Endothelial cell of umbilical vein (primary cell): Measurements from ENCODE around the gene PSENEN. TPM values are rescaled to one million over a fixed set of nuclear protein-coding genes. Genes with fewer than 3 reads are reported as not detected.
A peak's percentile ranks its signal among the peaks of the same experiment; 100 is the strongest.

ENCODE experiments used
- BruUV-seq: library from RNA; stranded (reverse); fragments of 400-500 nt; replicated peaks from 2 replicates; lab custom pipeline; 2021; lab: Mats Ljungman, UMichigan
- CTCF ChIA-PET: fragments of 300-600, 350-600 bp; sonication (Branson Sonifier 250); formaldehyde crosslinking; loops from one replicate; lab custom pipeline; 2021; ENCODE audit warnings: antibody characterized with exemption, inconsistent platforms; lab: Charles Lee
- POLR2A ChIA-PET: fragments of 300-600, 350-600 bp; sonication (Branson Sonifier 250); formaldehyde crosslinking; loops from one replicate; lab custom pipeline; 2021; ENCODE audit warnings: antibody characterized with exemption, inconsistent platforms; lab: Charles Lee
- DNase-seq: peaks from one replicate; pipeline ENCODE4 v3.0.0-alpha.2; 2011; ENCODE audit warnings: low read depth, low spot score
- FAIRE-seq: peaks from 2 replicates; lab custom pipeline; 2011; peaks lifted over from hg19 to GRCh38; lab: Jason Lieb, UNC
- H2AFZ ChIP-seq: 2 replicates; pipeline ENCODE4 v1.6.0; 2012; ENCODE audit warnings: low read depth, low read length, control low read depth, inconsistent platforms
- H3K27ac ChIP-seq: 2 replicates; pipeline ENCODE4 v1.5.1; 2011; ENCODE audit warnings: low read depth, mild to moderate bottlenecking, control low read depth, low read length, moderate library complexity; ENCODE audit not compliant: insufficient read depth
- H3K27me3 ChIP-seq, 2 experiments: 2 replicates each; pipeline versions ENCODE4 v1.6.0 to v1.6.1; 2011; ENCODE audit warnings: low read length in 2 of 2, mixed read lengths in 1 of 2; ENCODE audit not compliant: control insufficient read depth in 2 of 2, insufficient read depth in 2 of 2
- H3K36me3 ChIP-seq, 2 experiments: 2 replicates in 1 of 2; 3 replicates in 1 of 2; pipeline ENCODE4 v1.5.1; 2011; ENCODE audit warnings: low read length in 2 of 2, mild to moderate bottlenecking in 1 of 2, moderate library complexity in 1 of 2; ENCODE audit not compliant: control insufficient read depth in 2 of 2, insufficient read depth in 2 of 2; ENCODE audit errors: extremely low read depth in 1 of 2
- H3K4me1 ChIP-seq: 3 replicates; pipeline ENCODE4 v1.5.1; 2011; ENCODE audit warnings: mild to moderate bottlenecking, low read length; ENCODE audit not compliant: control insufficient read depth, insufficient read depth; ENCODE audit errors: extremely low read depth
- H3K4me2 ChIP-seq: 2 replicates; pipeline ENCODE4 v1.6.1; 2011; ENCODE audit warnings: low read length, control low read depth, mixed read lengths; ENCODE audit not compliant: insufficient read depth
- H3K4me3 ChIP-seq, 3 experiments: fragments of 200-600 bp in 1 of 3; sonication (generic), shearing (Covaris generic) in 1 of 3; replicated peaks in 1 of 3; 2 replicates each; pipeline ENCODE4 v1.5.1; 2011 to 2016; ENCODE audit warnings: control low read depth in 3 of 3, low read length in 3 of 3, mild to moderate bottlenecking in 2 of 3, inconsistent platforms in 1 of 3, low read depth in 1 of 3, moderate library complexity in 1 of 3; ENCODE audit not compliant: insufficient read depth in 1 of 3
- H3K79me2 ChIP-seq: 2 replicates; pipeline ENCODE4 v1.6.0; 2012; ENCODE audit warnings: low read length, inconsistent platforms; ENCODE audit not compliant: control insufficient read depth, insufficient read depth
- H3K9ac ChIP-seq: replicated peaks from 2 replicates; pipeline ENCODE3; 2011; ENCODE audit warnings: low read length, control low read depth; ENCODE audit not compliant: insufficient read depth; ENCODE audit errors: extremely low read depth
- H3K9me1 ChIP-seq: replicated peaks from 3 replicates; pipeline ENCODE4 v1.6.0; 2011; ENCODE audit warnings: mild to moderate bottlenecking, low read length; ENCODE audit not compliant: control insufficient read depth, insufficient read depth; ENCODE audit errors: extremely low read depth
- H3K9me3 ChIP-seq: replicated peaks from 2 replicates; pipeline ENCODE4 v1.5.1; 2012; ENCODE audit warnings: low read length, inconsistent platforms; ENCODE audit not compliant: control insufficient read depth, insufficient read depth
- H4K20me1 ChIP-seq: replicated peaks from 2 replicates; pipeline ENCODE3; 2011; ENCODE audit warnings: mild to moderate bottlenecking, low read length; ENCODE audit not compliant: control insufficient read depth, insufficient read depth; ENCODE audit errors: extremely low read depth
- EZH2 ChIP-seq: IDR thresholded peaks from 2 replicates; pipeline ENCODE4 v1.6.1; 2012; ENCODE audit warnings: borderline replicate concordance, low read depth, mild to moderate bottlenecking, moderate library complexity, low read length, inconsistent platforms; ENCODE audit not compliant: severe bottlenecking
- FOS ChIP-seq: IDR thresholded peaks from 2 replicates; pipeline ENCODE4 v1.6.1; 2011; ENCODE audit warnings: mild to moderate bottlenecking, low read length, moderate library complexity, borderline replicate concordance; ENCODE audit not compliant: insufficient read depth
- GATA2 ChIP-seq: IDR thresholded peaks from 2 replicates; pipeline ENCODE4 v1.7.0; 2011; ENCODE audit warnings: low read depth, mild to moderate bottlenecking, moderate library complexity, mixed read lengths, low read length; ENCODE audit not compliant: insufficient read length, insufficient read depth
- JUN ChIP-seq: IDR thresholded peaks from 2 replicates; pipeline ENCODE4 v1.6.1; 2011; ENCODE audit warnings: borderline replicate concordance, low read depth; ENCODE audit not compliant: insufficient read length, insufficient read depth
- MYC ChIP-seq: IDR thresholded peaks from one replicate; pipeline ENCODE4 v1.6.1; 2011; ENCODE audit warnings: mild to moderate bottlenecking, low read depth, low read length
- POLR2A ChIP-seq: IDR thresholded peaks from 2 replicates; pipeline ENCODE4 v1.6.1; 2012; ENCODE audit warnings: low read depth, mild to moderate bottlenecking, control low read depth, low read length
- POLR2AphosphoS5 ChIP-seq: IDR thresholded peaks from 2 replicates; pipeline ENCODE4 v1.6.1; 2012; ENCODE audit warnings: low read depth, mild to moderate bottlenecking, control low read depth, low read length, moderate library complexity; ENCODE audit not compliant: insufficient read depth
- dilution Hi-C: fragments of 300-500 bp; cut with MboI; formaldehyde crosslinking; loops from one replicate; pipeline ENCODE4 v1.15.0; 2019; ENCODE audit warnings: low sequenced_read_pairs; ENCODE audit not compliant: extremely low pct_ligation_motif_present
- intact Hi-C: fragments of 100-400 bp; cut with micrococcal nuclease; formaldehyde crosslinking; loops from one replicate; pipeline ENCODE4 v1.10.0; 2022
- polyA plus RNA-seq, 4 experiments: library from polyadenylated mRNA; depleted of rRNA in 3 of 4; stranded (reverse) in 3 of 4; unstranded in 1 of 4; fragments of >200 nt; gene quantifications; 2 replicates each; pipeline versions ENCODE4 v1.2.1 to v1.2.3, GENCODE V29; 2011 to 2012; ENCODE audit warnings: missing spikeins in 1 of 4
- total RNA-seq: library from RNA; stranded (reverse); gene quantifications from 2 replicates; pipeline ENCODE4 v1.2.3, GENCODE V29; 2021
- TF ChIP-seq, protein P1 (sequence below), 2 donors: IDR thresholded peaks; 1 replicate in 1 of 2; 2 replicates in 1 of 2; pipeline ENCODE4 v1.5.1; 2011; ENCODE audit warnings: low read length in 2 of 2, mild to moderate bottlenecking in 2 of 2, moderate library complexity in 2 of 2, control low read depth in 1 of 2, inconsistent platforms in 1 of 2, low read depth in 1 of 2; ENCODE audit not compliant: insufficient read depth in 1 of 2; ENCODE audit errors: extremely low read depth in 1 of 2

PSENEN gene
- total and polyA plus RNA-seq, 2 donors (not counting 3 experiments of a cell fraction or from before 2014, with no cell fraction given) = 60.0 to 70.1 TPM

DNA sequence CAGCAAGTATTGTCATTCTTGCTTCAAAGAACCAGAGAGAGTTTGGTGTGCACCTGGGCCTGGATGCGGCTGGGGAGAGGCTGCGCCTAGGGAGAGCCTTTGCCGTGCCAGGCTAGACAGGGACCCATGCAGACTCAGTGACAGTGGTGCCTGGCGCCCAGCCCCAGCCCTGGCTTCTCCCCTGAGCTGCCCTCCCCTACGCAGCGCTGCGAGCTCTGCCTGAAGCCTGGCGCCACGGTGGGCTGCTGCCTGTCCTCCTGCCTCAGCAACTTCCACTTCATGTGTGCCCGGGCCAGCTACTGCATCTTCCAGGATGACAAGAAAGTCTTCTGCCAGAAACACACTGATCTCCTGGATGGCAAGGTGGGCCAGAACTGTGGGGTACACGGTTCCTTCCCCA is 15.7 kb upstream of the PSENEN start:
- TF ChIP-seq MYC (no peak), POLR2A (no peak), JUN (no peak), POLR2AphosphoS5 (no peak), GATA2 (no peak), FOS (no peak)
- TF ChIP-seq, protein P1, sequence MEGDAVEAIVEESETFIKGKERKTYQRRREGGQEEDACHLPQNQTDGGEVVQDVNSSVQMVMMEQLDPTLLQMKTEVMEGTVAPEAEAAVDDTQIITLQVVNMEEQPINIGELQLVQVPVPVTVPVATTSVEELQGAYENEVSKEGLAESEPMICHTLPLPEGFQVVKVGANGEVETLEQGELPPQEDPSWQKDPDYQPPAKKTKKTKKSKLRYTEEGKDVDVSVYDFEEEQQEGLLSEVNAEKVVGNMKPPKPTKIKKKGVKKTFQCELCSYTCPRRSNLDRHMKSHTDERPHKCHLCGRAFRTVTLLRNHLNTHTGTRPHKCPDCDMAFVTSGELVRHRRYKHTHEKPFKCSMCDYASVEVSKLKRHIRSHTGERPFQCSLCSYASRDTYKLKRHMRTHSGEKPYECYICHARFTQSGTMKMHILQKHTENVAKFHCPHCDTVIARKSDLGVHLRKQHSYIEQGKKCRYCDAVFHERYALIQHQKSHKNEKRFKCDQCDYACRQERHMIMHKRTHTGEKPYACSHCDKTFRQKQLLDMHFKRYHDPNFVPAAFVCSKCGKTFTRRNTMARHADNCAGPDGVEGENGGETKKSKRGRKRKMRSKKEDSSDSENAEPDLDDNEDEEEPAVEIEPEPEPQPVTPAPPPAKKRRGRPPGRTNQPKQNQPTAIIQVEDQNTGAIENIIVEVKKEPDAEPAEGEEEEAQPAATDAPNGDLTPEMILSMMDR (IDR thresholded peaks at IDR 0.05; ENCODE audit: extremely low read depth in 1 of 2, insufficient read depth in 1 of 2, low read depth in 1 of 2, low read length in 2 of 2) = no peak
- no peak overlapping the region for H3K4me2 ChIP-seq
- dilution Hi-C loops (no loop called here), intact Hi-C loops (no loop called here)
- H3K9me1 ChIP-seq = no peaks in the 10 kb centered on the region
- H3K79me2 ChIP-seq = no peaks in the 10 kb centered on the region
- H3K36me3 ChIP-seq = peaks cover 23 to 76% of the 10 kb centered on the region in 2 experiments
- H3K4me1 ChIP-seq = no peaks in the 10 kb centered on the region
- no peaks in the 10 kb centered on the region for H4K20me1 ChIP-seq
- no peak overlapping the region for H3K4me3 ChIP-seq
- DNase-seq (no peak), FAIRE-seq (no peak)
- no peak overlapping the region for H3K9ac ChIP-seq
- no TSS peak for BruUV-seq
- no peaks in the 10 kb centered on the region for H3K9me3 ChIP-seq
- ChIA-PET CTCF (no interaction called here), POLR2A (no interaction called here)
- no peak overlapping the region for H3K27ac ChIP-seq
- no peak overlapping the region for H2AFZ ChIP-seq
- no peaks in the 10 kb centered on the region for H3K27me3 ChIP-seq

DNA sequence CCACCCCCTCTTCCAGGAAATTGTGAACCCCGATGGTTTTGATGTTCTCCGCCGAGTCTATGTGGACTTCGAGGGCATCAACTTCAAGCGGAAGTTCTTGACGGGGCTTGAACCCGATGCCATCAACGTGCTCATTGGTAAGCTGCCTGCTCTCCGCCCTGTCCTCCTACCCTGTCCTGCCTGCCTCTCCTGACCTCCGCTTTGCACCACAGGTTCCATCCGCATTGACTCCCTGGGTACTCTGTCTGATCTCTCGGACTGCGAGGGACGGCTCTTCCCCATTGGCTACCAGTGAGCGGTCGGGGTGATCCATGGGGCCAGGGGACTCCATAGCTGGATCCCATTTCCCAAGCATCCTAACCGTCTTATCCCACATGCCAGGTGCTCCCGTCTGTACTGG is 15.1 kb upstream of the PSENEN start:
- POLR2A ChIA-PET = no interaction called here
- dilution Hi-C loops (no loop called here), intact Hi-C loops (no loop called here)
- no peak for FAIRE-seq
- no peaks in the 10 kb centered on the region for H3K79me2 ChIP-seq
- no peaks in the 10 kb centered on the region for H3K9me3 ChIP-seq
- H3K36me3 ChIP-seq = peaks cover 20 to 76% of the 10 kb centered on the region in 2 experiments
- no peaks in the 10 kb centered on the region for H3K27me3 ChIP-seq
- no peak overlapping the region for H2AFZ ChIP-seq
- no peak for DNase-seq
- TSS peak; percentile 4 for BruUV-seq
- no peaks in the 10 kb centered on the region for H3K4me1 ChIP-seq
- H3K27ac ChIP-seq = no peak overlapping the region
- no peak overlapping the region for H3K4me3 ChIP-seq
- H3K9me1 ChIP-seq = no peaks in the 10 kb centered on the region
- TF ChIP-seq EZH2 (no peak), GATA2 (no peak)
- H3K9ac ChIP-seq = no peak overlapping the region
- H4K20me1 ChIP-seq = no peaks in the 10 kb centered on the region
- H3K4me2 ChIP-seq = no peak overlapping the region
- CTCF ChIA-PET = no interaction called here
